Right ventricle myocardium superior (tissue), 1 donor: ENCODE results near the gene TRAPPC13. TPM values are rescaled to one million over a fixed set of nuclear protein-coding genes. Genes with fewer than 3 reads are reported as not detected.
A peak's percentile ranks its signal among the peaks of the same experiment; 100 is the strongest.
"Not testable (repeated sequence)": the region's sequence is repeated elsewhere in the genome, so short reads cannot be mapped to it uniquely, and the experiment has no call there.

Experiments used
- ATAC-seq: fragments of 200-7000 bp; cut with Tn5 transposase; one replicate; pipeline ENCODE4 v1.9.1; 2020; ENCODE audit warnings: mild to moderate bottlenecking; ENCODE audit not compliant: poor library complexity
- DNase-seq: peaks from one replicate; pipeline ENCODE4 v3.0.0-alpha.2; 2020
- intact Hi-C: fragments of 100-400 bp; cut with DNase I; formaldehyde crosslinking; loops from one replicate; pipeline ENCODE4 v1.11.2; 2022
- total RNA-seq: library from RNA; stranded (reverse); fragmentation: NEBNext Ultra II Directional; extraction: Animal tissue kit (Norgen Biotek cat#: 25700); gene quantifications from one replicate; pipeline ENCODE4 v1.2.1, GENCODE V29; 2021
- donor health status: DM: no; HTN: yes; CAD: no; lungs with severe emphysema.

The TRAPPC13 gene
- total RNA-seq, 1 donor from 2014 or later, result 18.3 TPM

DNA sequence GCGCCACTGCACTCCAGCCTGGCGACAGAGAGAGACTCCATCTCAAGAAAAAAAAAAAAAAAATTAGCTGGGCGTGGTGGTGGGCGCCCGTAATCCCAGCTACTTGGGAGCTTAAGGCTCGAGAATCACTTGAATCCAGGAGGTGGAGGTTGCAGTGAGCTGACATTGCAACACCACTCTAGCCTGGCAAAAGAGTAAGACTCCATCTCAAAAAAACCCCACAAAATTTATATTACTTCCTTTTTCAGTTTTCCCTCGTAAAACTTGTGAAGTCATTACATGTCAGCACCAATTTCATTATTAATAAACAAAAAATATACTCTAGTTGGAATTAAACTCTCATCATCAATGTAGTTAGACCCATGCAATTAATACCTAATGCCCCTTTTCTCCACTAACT, 43.9 kb downstream of the TRAPPC13 start:
- DNase-seq (no peak), ATAC-seq (no peak)
- intact Hi-C loops, result no loop called here

- intact Hi-C loops, result no loop called here
- ATAC-seq (no peak), DNase-seq (no peak)
These were observed 48.0 kb downstream of the TRAPPC13 start for GRCh38 chr5:65672796-65673195.

DNA sequence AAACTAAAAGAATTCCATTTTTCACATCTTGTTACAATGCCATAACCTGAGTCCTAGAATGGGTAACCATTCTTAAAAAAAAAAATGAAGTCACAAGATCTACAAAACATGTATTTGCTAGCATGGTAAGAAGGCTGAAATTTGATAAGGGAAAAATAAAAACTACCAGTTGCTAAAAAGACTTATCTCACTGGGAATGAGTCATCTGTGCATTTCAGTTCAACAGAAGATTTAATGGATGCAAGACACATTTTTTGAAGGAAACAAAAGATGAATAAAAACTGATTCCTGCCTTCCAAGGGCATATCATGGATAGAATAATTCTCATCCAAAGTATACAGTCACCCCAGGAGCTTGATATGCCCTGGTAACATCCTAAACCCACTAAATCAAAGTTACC, 49.9 kb downstream of the TRAPPC13 start:
- no peak for ATAC-seq
- intact Hi-C loops, result no loop called here
- no peak for DNase-seq

GRCh38 chr5:65676056-65676455, 51.2 kb downstream of the TRAPPC13 start:
- ATAC-seq, DNase-seq, intact Hi-C loops: not testable (repeated sequence)

DNA sequence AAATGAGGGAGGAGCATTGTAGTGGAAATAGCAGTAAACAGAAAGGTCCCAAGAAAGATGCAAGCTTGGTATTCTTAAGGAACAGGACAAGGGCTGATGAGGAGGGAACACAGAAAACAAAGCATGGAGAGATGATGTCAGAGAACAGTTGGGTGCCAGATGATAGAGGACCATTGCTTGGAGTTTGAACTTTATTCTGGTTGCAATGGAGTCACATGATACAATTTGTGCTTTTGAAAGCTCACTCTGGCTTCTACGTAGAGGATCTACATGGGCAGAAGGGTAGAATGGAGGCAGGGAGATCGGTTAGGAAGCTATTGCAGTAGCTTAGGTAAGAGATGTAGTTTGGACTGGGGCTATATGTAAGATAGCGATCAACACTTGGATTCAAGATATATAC, 57.3 kb downstream of the TRAPPC13 start:
- ATAC-seq (no peak), DNase-seq (no peak)
- intact Hi-C loops, result no loop called here

DNA sequence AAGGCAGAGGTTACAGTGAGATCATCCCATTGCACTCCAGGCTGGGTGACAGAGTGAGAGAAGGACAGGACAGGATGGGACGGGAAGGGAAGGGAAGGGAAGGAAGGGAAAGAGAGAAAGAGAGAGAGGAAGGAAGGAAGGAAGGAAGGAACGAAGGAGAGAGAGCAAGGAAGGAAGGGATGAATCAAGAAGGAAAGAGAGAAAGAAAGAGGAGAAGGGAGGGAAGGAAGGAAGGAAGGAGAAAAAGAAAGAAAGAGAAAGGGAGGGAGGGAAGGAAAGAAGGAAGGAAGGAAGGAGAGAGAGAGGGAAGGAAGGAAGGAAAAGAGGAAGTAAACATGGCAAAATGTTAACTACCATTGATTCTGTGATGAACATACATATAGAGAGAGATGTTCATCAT, 68.3 kb downstream of the TRAPPC13 start:
- intact Hi-C loops, result no loop called here
- no peak for DNase-seq
- ATAC-seq, result no peak

DNA sequence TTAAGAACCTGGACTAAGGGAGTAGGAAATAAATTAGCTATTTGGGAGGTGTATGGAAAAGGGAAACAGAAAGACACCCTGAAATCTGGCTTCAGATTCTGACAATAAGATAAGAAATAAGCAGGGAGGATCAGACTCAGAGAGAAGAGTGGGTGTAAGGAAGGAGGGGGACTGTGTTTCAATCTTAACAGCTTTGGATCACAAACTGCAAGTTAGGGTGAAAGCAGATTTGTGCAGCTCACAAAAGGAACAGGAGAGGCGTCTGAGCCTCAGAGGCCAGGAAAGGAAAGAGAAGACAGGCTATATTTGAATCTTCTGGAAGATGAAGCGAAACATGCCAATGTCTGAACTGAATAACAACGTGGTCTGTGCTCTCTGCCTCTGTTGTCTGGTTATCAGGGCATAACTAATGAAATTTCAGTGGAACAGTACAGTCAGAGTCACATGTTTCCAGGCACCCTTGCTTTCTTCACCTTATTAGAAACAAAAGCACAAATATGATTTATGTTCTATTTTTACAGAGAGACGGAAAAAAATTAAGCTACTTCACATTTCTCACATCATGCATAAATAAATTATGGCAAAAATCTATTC, 70.4 kb downstream of the TRAPPC13 start:
- intact Hi-C loops, result no loop called here
- ATAC-seq (no peak), DNase-seq (no peak)

DNA sequence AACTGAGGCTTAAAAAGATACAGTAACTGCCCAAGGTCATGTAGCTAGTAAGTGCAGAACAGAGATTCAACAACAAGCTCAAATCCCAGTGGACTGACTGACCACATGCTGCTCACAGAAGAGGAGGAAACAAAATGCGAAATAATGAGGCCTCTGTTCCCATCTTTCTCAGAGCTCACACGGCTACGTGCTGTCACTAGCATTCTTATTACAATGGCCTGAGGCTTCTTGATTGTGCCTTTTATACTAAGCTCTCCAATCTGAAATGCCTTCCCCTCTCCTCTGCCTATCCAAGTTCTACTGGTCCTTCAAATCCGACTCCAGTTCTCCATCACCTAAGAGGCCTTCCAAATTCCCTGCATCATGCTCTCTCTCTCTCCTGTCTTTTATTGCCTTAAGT, 71.1 kb downstream of the TRAPPC13 start:
- ATAC-seq, result no peak
- intact Hi-C loops, result no loop called here
- DNase-seq, result no peak

GRCh38 chr5:65696892-65697291, 72.1 kb downstream of the TRAPPC13 start:
- ATAC-seq (peak; percentile 71), DNase-seq (no peak)
- intact Hi-C loops, result no loop called here

GRCh38 chr5:65699338-65699737, 74.5 kb downstream of the TRAPPC13 start:
- no peak for DNase-seq
- ATAC-seq, result no peak

DNA sequence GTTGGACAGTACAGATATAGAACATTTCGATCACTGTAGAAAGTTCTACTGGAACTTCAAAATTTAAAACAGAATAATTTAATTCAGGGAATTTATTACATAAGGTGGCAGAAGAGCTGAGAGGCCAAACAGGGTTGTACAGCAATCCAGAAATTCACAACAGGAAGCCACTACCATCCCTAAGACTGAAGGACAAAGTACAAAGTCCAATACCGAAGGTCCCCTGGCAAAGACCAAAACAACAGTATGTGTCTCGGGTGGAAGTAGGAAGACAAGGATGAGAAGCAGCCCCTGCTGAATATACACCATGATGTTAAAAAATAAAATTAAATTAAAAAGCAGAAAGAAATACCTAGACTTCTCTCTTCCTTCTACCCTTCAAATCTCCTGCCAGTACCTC, 77.2 kb downstream of the TRAPPC13 start:
- ATAC-seq, result no peak
- intact Hi-C loops, result no loop called here

More at GRCh38 chr5:65699338-65699737, 74.5 kb downstream of the TRAPPC13 start:
- intact Hi-C loops, result no loop called here

GRCh38 chr5:65704621-65705239, 79.9 kb downstream of the TRAPPC13 start:
- DNase-seq (no peak), ATAC-seq (no peak)
- intact Hi-C loops, result no loop called here

More for the DNA sequence above, 77.2 kb downstream of the TRAPPC13 start:
- DNase-seq, result no peak

GRCh38 chr5:65707663-65708062, 82.8 kb downstream of the TRAPPC13 start:
- intact Hi-C loops, result no loop called here
- no peak for ATAC-seq

DNA sequence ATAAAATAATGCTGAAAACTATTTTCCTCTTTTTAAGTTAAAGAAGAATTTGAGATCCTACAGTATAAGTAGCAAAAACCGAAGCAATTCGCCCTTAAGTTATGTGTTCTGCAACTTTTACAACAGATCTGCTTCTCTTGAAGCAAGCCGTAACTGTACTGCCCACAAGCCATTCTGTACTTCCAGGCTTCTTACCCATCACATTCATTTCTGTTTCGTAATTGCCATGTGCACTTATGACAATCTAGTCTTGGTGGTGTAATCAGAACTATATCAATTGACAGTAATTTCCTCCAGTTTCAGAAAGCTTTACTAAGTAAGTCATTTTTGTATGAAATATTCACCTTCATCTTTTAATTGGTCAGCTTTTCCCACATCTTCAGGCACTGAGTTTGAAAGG, 83.3 kb downstream of the TRAPPC13 start:
- ATAC-seq (no peak), DNase-seq (no peak)
- intact Hi-C loops, result no loop called here

More at GRCh38 chr5:65707663-65708062, 82.8 kb downstream of the TRAPPC13 start:
- no peak for DNase-seq

Other genes with a start within 250 kb of the TRAPPC13 start
- gene ADAMTS6, start 143.1 kb upstream of the TRAPPC13 start, total RNA-seq, result 0.78 TPM
- 0.67 TPM for gene CENPK, start 61.9 kb upstream of the TRAPPC13 start, total RNA-seq
- 17.0 TPM for gene PPWD1, start 61.7 kb upstream of the TRAPPC13 start, total RNA-seq
- gene TRIM23, start 694 bp upstream of the TRAPPC13 start, total RNA-seq, result 17.9 TPM
- 1.2 TPM for gene SHLD3, start within 50 bp of the TRAPPC13 start, total RNA-seq
- 4.7 TPM for gene SGTB, start 97.1 kb downstream of the TRAPPC13 start, total RNA-seq
- gene NLN, start 97.2 kb downstream of the TRAPPC13 start, total RNA-seq, result 15.1 TPM